Measurements from ENCODE around the gene GIPC1. TPM values are rescaled to one million over a fixed set of nuclear protein-coding genes. Genes with fewer than 3 reads are reported as not detected.

Gene GIPC1
- total and polyA plus RNA-seq, 9 of the 15 experiments (the other 6 are each of a cell fraction or from before 2014, with no cell fraction given), result 0.49 to 54.7 (median 24.8) TPM

- Histone ChIP-seq H2AFZ (ENCODE audit: low read depth, low read length) (peak overlapping the region; percentile 47; the same call in 1 of the 2 replicates), H3K79me2 (ENCODE audit: control insufficient read depth, insufficient read depth, low read length) (no peaks in the 10 kb centered on the region), H3K4me2 (ENCODE audit: insufficient read depth, low read length) (peak overlapping the region; percentile 11; the same call in 1 of the 2 replicates), H3K27me3 (ENCODE audit: control insufficient read depth in 2 of 2, insufficient read depth in 2 of 2, low read length in 2 of 2) (no peaks in the 10 kb centered on the region), H3K9ac (ENCODE audit: insufficient read depth in 1 of 2, low read depth in 2 of 2, low read length in 2 of 2) (peak overlapping the region in 1 of 2 experiments; percentile 85; a peak in 3 of 4 replicates), H3K36me3 (ENCODE audit: control insufficient read depth, insufficient read depth, low read length) (peaks cover 19% of the 10 kb centered on the region; the same call in 2 of the 3 replicates), H3K4me1 (replicated peaks in 1 of 2; ENCODE audit: control insufficient read depth in 2 of 2, insufficient read depth in 2 of 2, low read length in 2 of 2) (peaks cover 9 to 50% of the 10 kb centered on the region in 2 experiments), H3K4me3 (no peak overlapping the region), H3K9me3 (replicated peaks; ENCODE audit: control insufficient read depth, insufficient read depth, low read depth, low read length) (no peaks in the 10 kb centered on the region), H3K27ac (ENCODE audit: extremely low read depth, low read depth, low read length) (no peak overlapping the region), H3K9me1 (ENCODE audit: control insufficient read depth, insufficient read depth, low read length) (no peaks in the 10 kb centered on the region), H4K20me1 (replicated peaks; ENCODE audit: control insufficient read depth, insufficient read depth, low read length) (no peaks in the 10 kb centered on the region)
- 34% methylated on average over 36 of the region's 43 CpGs for WGBS (ENCODE audit: insufficient coverage, low coverage, missing lambda C conversion rate)
- peak; percentile 77 to 86 (median 84) for DNase-seq (ENCODE audit: extremely low read depth in 1 of 4, low spot score in 3 of 4)
- BruUV-seq (replicated peaks), result no TSS peak
- peak; percentile 83 for ATAC-seq
- ChIA-PET CTCF (ENCODE audit: low intra/inter-chr PET ratio) (interaction anchor here (1.2 to 2.3 kb wide), 3 partner anchors 330 to 600 kb away, joined by 3 to 7 read pairs (median 6); partner anchors contain the start of gene ASF1B), POLR2A (interaction anchor here (0.6 to 0.7 kb wide), 3 partner anchors 16 to 74 kb away, joined by 3 to 4 read pairs (median 3); no protein-coding TSS in a partner anchor)
- no peak for FAIRE-seq
- intact Hi-C loops (cut with micrococcal nuclease), result loop anchor here (10.0 kb wide), 2 partner anchors 115 to 285 kb away; no protein-coding TSS in a partner anchor
- in situ Hi-C loops (cut with MboI), result loop anchor here (5.0 to 10.0 kb wide), 2 partner anchors 283 to 605 kb away; partner anchors contain the start of gene NANOS3
- TF ChIP-seq ZNF316 (IDR thresholded peaks at IDR 0.05) (no peak), NONO (IDR thresholded peaks at IDR 0.05; ENCODE audit: low read depth in 2 of 2, low read length in 1 of 2) (no peak), LEF1 (IDR thresholded peaks at IDR 0.05) (no peak), NCOA4 (IDR thresholded peaks at IDR 0.05; ENCODE audit: partially characterized antibody) (no peak), ZBTB11 (CRISPR knock-in tag; IDR thresholded peaks at IDR 0.05) (no peak), RBM14 (IDR thresholded peaks at IDR 0.05; ENCODE audit: borderline replicate concordance, insufficient read depth, low read depth, low read length) (0 out of 2 replicates have a peak, but pooled peaks have one; percentile 34), MXI1 (IDR thresholded peaks at IDR 0.05; ENCODE audit: low read depth, low read length) (no peak), DNMT1 (IDR thresholded peaks at IDR 0.05) (no peak), ZNF23 (CRISPR knock-in tag; IDR thresholded peaks at IDR 0.05) (no peak), TARDBP (IDR thresholded peaks at IDR 0.05) (no peak), KLF10 (CRISPR knock-in tag; IDR thresholded peaks at IDR 0.05) (no peak), AFF4 (CRISPR knock-in tag; IDR thresholded peaks at IDR 0.05) (no peak), CTBP1 (IDR thresholded peaks at IDR 0.05; ENCODE audit: borderline replicate concordance) (peak; percentile 61; the same call in 1 of the 2 replicates), PHF20 (IDR thresholded peaks at IDR 0.05; ENCODE audit: partially characterized antibody) (no peak)
Measured at GRCh38 chr19:14479975-14480699, 15.8 kb downstream of the GIPC1 start.

All from K562 (cell line).